HepG2 (cell line): ENCODE data around the gene MYBL2. TPM values are rescaled to one million over a fixed set of nuclear protein-coding genes. Genes with fewer than 3 reads are reported as not detected.
A peak's percentile ranks its signal among the peaks of the same experiment; 100 is the strongest.

Experiments used
- ATAC-seq: fragments of 200-7000 bp; cut with Tn5 transposase; 3 replicates; pipeline ENCODE4 v1.9.1; 2020; ENCODE audit warnings: mild to moderate bottlenecking, moderate library complexity
- BruUV-seq: library from RNA; stranded (reverse); fragments of 400-500 nt; replicated peaks from 2 replicates; lab custom pipeline; 2021; lab: Mats Ljungman, UMichigan
- CTCF ChIA-PET: fragments of 300-600 bp; formaldehyde crosslinking; extraction: SDS; loops from one replicate; lab custom pipeline; 2021; ENCODE audit warnings: low total read pairs, inconsistent platforms, low intra/inter-chr PET ratio; lab: Yijun Ruan, JAX
- POLR2A ChIA-PET: fragments of 350-600 bp; sonication (Branson Sonifier 250); formaldehyde crosslinking; loops from one replicate; lab custom pipeline; 2020; ENCODE audit warnings: antibody characterized with exemption, inconsistent platforms; lab: Yijun Ruan, JAX
- DNase-seq: peaks from one replicate; pipeline ENCODE4 v3.0.0-alpha.2; 2015; ENCODE audit warnings: low spot score
- FAIRE-seq: peaks from 3 replicates; lab custom pipeline; 2011; peaks lifted over from hg19 to GRCh38; lab: Jason Lieb, UNC
- H2AFZ ChIP-seq: one replicate; pipeline ENCODE4 v1.6.1; 2011; ENCODE audit warnings: low read length, inconsistent platforms
- H3K27ac ChIP-seq: fragments of 300-600 bp; 3 replicates; pipeline ENCODE4 v1.8.0; 2011; ENCODE audit warnings: mixed run types, mild to moderate bottlenecking, mixed read lengths, low read length, inconsistent platforms; ENCODE audit not compliant: insufficient read depth; ENCODE audit errors: extremely low read length
- H3K27me3 ChIP-seq, 2 experiments: fragments of 200-600 bp in 1 of 2; 2 replicates in 1 of 2; 3 replicates in 1 of 2; pipeline versions ENCODE4 v1.6.0 to v1.8.0; 2011; ENCODE audit warnings: low read length in 2 of 2, mild to moderate bottlenecking in 2 of 2, moderate library complexity in 2 of 2, inconsistent platforms in 1 of 2; ENCODE audit not compliant: insufficient read depth in 2 of 2, control insufficient read depth in 1 of 2
- H3K36me3 ChIP-seq, 2 experiments: fragments of 200-600 bp in 1 of 2; replicated peaks in 1 of 2; 2 replicates in 1 of 2; 3 replicates in 1 of 2; pipeline versions ENCODE4 v1.5.1 to v1.8.0; 2011; ENCODE audit warnings: low read length in 2 of 2, inconsistent platforms in 1 of 2; ENCODE audit not compliant: insufficient read depth in 2 of 2, control insufficient read depth in 1 of 2
- H3K4me1 ChIP-seq: 2 replicates; pipeline ENCODE4 v1.5.1; 2012; ENCODE audit warnings: low read length, inconsistent platforms; ENCODE audit not compliant: insufficient read depth
- H3K4me2 ChIP-seq: 2 replicates; pipeline ENCODE4 v1.6.0; 2011; ENCODE audit warnings: low read depth, low read length, inconsistent platforms
- H3K4me3 ChIP-seq, 3 experiments: fragments of 200-600 bp in 1 of 3; sonication (generic), shearing (Covaris generic) in 1 of 3; replicated peaks in 1 of 3; 2 replicates each; pipeline ENCODE4 v1.5.1; 2011 to 2016; ENCODE audit warnings: low read length in 3 of 3, inconsistent platforms in 2 of 3, low read depth in 2 of 3, mild to moderate bottlenecking in 2 of 3, control low read depth in 1 of 3, mixed read lengths in 1 of 3; ENCODE audit not compliant: insufficient read depth in 1 of 3
- H3K79me2 ChIP-seq: one replicate; pipeline ENCODE4 v1.6.1; 2011; ENCODE audit warnings: low read length, inconsistent platforms; ENCODE audit not compliant: insufficient read depth
- H3K9ac ChIP-seq: 2 replicates; pipeline ENCODE4 v1.6.0; 2011; ENCODE audit warnings: mild to moderate bottlenecking, low read depth, low read length, inconsistent platforms; ENCODE audit not compliant: insufficient read depth
- H3K9me3 ChIP-seq: 2 replicates; pipeline ENCODE4 v1.5.1; 2012; ENCODE audit warnings: mild to moderate bottlenecking, low read length
- H4K20me1 ChIP-seq: 2 replicates; pipeline ENCODE4 v1.6.0; 2011; ENCODE audit warnings: inconsistent platforms, mild to moderate bottlenecking, low read length, moderate library complexity; ENCODE audit not compliant: insufficient read depth
- CBFB ChIP-seq: sonication (generic); formaldehyde crosslinking; IDR thresholded peaks from 2 replicates; pipeline ENCODE4 v1.4.0; 2020; ENCODE audit warnings: missing genetic modification reagents
- CENPT ChIP-seq: sonication (generic); formaldehyde crosslinking; IDR thresholded peaks from 2 replicates; pipeline ENCODE4 v1.8.0; 2022; ENCODE audit warnings: low read depth, mild to moderate bottlenecking, moderate library complexity, missing genetic modification reagents
- KAT7 ChIP-seq: IDR thresholded peaks from 2 replicates; pipeline ENCODE4 v1.6.1; 2018; ENCODE audit warnings: borderline replicate concordance, missing compliant biosample characterization
- MAF1 ChIP-seq: sonication (generic); formaldehyde crosslinking; IDR thresholded peaks from 2 replicates; pipeline ENCODE4 v1.5.0; 2020; ENCODE audit warnings: missing genetic modification reagents, borderline replicate concordance
- MED1 ChIP-seq: sonication (generic); formaldehyde crosslinking; IDR thresholded peaks from 2 replicates; pipeline ENCODE4 v1.4.0; 2020; ENCODE audit warnings: missing genetic modification reagents
- RARG ChIP-seq: sonication (generic); formaldehyde crosslinking; IDR thresholded peaks from 2 replicates; pipeline ENCODE4 v1.4.0; 2020; ENCODE audit warnings: low read depth, mild to moderate bottlenecking, missing genetic modification reagents
- ZKSCAN1 ChIP-seq: fragments of 150-350 bp; IDR thresholded peaks from 2 replicates; pipeline ENCODE4 v1.6.1; 2014; ENCODE audit warnings: low read length
- ZNF331 ChIP-seq: sonication (generic); formaldehyde crosslinking; IDR thresholded peaks from 2 replicates; pipeline ENCODE4 v1.4.0; 2020; ENCODE audit warnings: missing genetic modification reagents
- WGBS: methylation state at CpG from one replicate; pipeline ENCODE4 v1.1.6; 2017; ENCODE audit warnings: low lambda C conversion rate; 5-methylcytosine and 5-hydroxymethylcytosine counted together
- in situ Hi-C: cut with HindIII; loops from 2 replicates; pipeline ENCODE4 v1.10.0; 2017; ENCODE audit warnings: low pct_unique_long_range_greater_than_20kb; ENCODE audit not compliant: extremely low pct_ligation_motif_present
- intact Hi-C: fragments of 100-400 bp; cut with micrococcal nuclease; formaldehyde crosslinking; loops from one replicate; pipeline ENCODE4 v1.10.0; 2022; ENCODE audit not compliant: unreplicated experiment
- polyA plus RNA-seq, 8 experiments: library from polyadenylated mRNA; depleted of rRNA in 3 of 8; stranded (reverse) in 7 of 8; unstranded in 1 of 8; fragments of >200 nt; fragmentation: Illumina TruSeq in 4 of 8; extraction: Trizol in 4 of 8; gene quantifications; 2 replicates each; pipeline versions ENCODE4 v1.2.1 to v1.2.3, GENCODE V29; 2011 to 2016; ENCODE audit warnings: low read depth in 4 of 8, missing spikeins in 1 of 8, mixed read lengths in 1 of 8; ENCODE audit not compliant: insufficient read depth in 1 of 8
- total RNA-seq, 5 experiments: library from RNA; depleted of rRNA; stranded (reverse); fragments of >200 nt; fragmentation: Illumina TruSeq; extraction: Trizol; gene quantifications; 2 replicates each; pipeline ENCODE4 v1.2.3, GENCODE V29; 2016; ENCODE audit warnings: low read depth in 1 of 5
- TF ChIP-seq, protein P1 (sequence below): IDR thresholded peaks from 2 replicates; pipeline ENCODE4 v1.6.1; 2018; ENCODE audit warnings: missing genetic modification reagents, mild to moderate bottlenecking, missing compliant biosample characterization

The MYBL2 gene
- total and polyA plus RNA-seq, 2 of the 13 experiments (the other 11 are each of a cell fraction or from before 2014, with no cell fraction given) = 11.9 to 66.2 TPM

DNA sequence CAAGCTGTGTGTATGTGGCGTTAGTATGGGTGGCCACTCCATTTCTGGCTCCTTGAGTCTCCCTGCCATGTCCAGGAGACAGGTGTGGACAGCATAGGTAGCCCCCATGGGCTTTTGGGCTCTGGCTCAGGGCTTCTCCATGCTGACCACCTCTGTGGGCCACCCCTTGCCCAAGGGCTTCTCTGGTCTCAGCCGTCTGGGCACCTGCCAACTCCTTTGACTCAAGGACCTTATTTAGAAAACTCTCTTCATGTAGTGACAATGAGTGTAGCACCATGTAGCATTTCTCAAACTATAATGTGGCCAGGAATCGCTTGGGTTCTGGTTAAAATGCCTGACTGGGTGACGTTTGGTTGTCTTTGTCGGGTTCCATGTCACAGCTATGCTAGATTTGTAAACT is 65.0 kb downstream of the MYBL2 start:
- WGBS = 19% methylated on average over 4 of the region's 5 CpGs
- H3K27ac ChIP-seq = no peak overlapping the region
- no peak overlapping the region for H3K4me3 ChIP-seq
- no peak overlapping the region for H3K9ac ChIP-seq
- DNase-seq (no peak), FAIRE-seq (no peak), ATAC-seq (no peak)
- ChIA-PET POLR2A (no interaction called here), CTCF (no interaction called here)
- in situ Hi-C loops (no loop called here), intact Hi-C loops (no loop called here)
- peaks cover 0 to 38% of the 10 kb centered on the region in 2 experiments; a peak in 2 of 5 replicates for H3K27me3 ChIP-seq
- no peaks in the 10 kb centered on the region for H4K20me1 ChIP-seq
- H3K9me3 ChIP-seq = no peaks in the 10 kb centered on the region
- BruUV-seq = no TSS peak
- H3K79me2 ChIP-seq = no peaks in the 10 kb centered on the region
- H3K36me3 ChIP-seq = no peaks in the 10 kb centered on the region
- H2AFZ ChIP-seq = no peak overlapping the region
- H3K4me1 ChIP-seq = peaks cover 19% of the 10 kb centered on the region
- no peak overlapping the region for H3K4me2 ChIP-seq
- TF ChIP-seq CENPT (CRISPR knock-in tag) (0 out of 2 replicates have a peak, but pooled peaks have one; percentile 39), MED1 (CRISPR knock-in tag) (no peak), RARG (no peak), ZNF331 (CRISPR knock-in tag) (no peak), KAT7 (CRISPR knock-in tag) (no peak), MAF1 (CRISPR knock-in tag) (no peak), ZKSCAN1 (no peak), CBFB (CRISPR knock-in tag) (no peak)
- TF ChIP-seq, protein P1, sequence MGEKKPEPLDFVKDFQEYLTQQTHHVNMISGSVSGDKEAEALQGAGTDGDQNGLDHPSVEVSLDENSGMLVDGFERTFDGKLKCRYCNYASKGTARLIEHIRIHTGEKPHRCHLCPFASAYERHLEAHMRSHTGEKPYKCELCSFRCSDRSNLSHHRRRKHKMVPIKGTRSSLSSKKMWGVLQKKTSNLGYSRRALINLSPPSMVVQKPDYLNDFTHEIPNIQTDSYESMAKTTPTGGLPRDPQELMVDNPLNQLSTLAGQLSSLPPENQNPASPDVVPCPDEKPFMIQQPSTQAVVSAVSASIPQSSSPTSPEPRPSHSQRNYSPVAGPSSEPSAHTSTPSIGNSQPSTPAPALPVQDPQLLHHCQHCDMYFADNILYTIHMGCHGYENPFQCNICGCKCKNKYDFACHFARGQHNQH (CRISPR knock-in tag) = no peak
- TF ChIP-seq, all 625 proteins: peak for 1
